HG02642 (cell line): Measurements from ENCODE around the gene SLC26A11.
"Not testable (repeated sequence)": the region's sequence is repeated elsewhere in the genome, so short reads cannot be mapped to it uniquely, and the experiment has no call there.

ENCODE experiments used
- ATAC-seq: cut with Tn5 transposase; IDR thresholded peaks from one replicate; pipeline ENCODE4 v1.9.1; 2021; ENCODE audit warnings: mild to moderate bottlenecking; ENCODE audit not compliant: unreplicated experiment, poor library complexity

SLC26A11 gene

DNA sequence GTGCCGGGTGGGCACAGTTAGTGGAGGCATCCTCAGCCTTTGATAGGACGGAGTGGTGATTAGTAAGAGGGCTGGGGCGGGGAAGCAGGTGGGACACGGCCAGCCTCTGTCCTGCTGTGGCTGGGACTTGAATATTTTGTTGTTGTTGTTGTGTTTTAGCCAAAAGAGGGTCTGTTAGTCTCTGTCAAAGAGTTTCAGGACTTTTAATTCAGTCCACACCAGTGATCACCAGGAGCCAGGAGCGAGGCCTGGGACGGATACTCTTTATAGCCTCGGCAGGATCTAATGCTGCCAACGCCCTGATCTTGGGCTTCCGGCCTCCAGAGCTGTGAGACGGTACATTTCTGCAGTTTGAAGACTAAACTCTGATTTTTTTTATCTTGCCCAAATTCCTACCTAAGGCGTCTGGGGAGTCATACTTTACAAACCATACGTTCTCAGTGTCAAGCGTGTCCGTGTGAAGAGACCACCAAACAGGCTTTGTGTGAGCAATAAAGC, 37.5 kb downstream of the SLC26A11 start:
- ATAC-seq = no peak

GRCh38 chr17:80258296-80258695, 38.1 kb downstream of the SLC26A11 start:
- not testable (repeated sequence) for ATAC-seq

GRCh38 chr17:80259457-80260068, 39.3 kb downstream of the SLC26A11 start:
- ATAC-seq = no peak

- ATAC-seq = peak; percentile 47
Measured at GRCh38 chr17:80260069-80260535, 39.9 kb downstream of the SLC26A11 start.

- peak; percentile 40 for ATAC-seq
Measured at GRCh38 chr17:80260791-80261158, 40.5 kb downstream of the SLC26A11 start, which contains the start of gene RNF213. RNF213 (plus strand) TSS chr17:80260852; CDS start chr17:80263682, 2,830 bp downstream.

GRCh38 chr17:80261159-80261894, 41.1 kb downstream of the SLC26A11 start:
- peak; percentile 7 for ATAC-seq

GRCh38 chr17:80261895-80262279, 41.7 kb downstream of the SLC26A11 start:
- no peak for ATAC-seq

DNA sequence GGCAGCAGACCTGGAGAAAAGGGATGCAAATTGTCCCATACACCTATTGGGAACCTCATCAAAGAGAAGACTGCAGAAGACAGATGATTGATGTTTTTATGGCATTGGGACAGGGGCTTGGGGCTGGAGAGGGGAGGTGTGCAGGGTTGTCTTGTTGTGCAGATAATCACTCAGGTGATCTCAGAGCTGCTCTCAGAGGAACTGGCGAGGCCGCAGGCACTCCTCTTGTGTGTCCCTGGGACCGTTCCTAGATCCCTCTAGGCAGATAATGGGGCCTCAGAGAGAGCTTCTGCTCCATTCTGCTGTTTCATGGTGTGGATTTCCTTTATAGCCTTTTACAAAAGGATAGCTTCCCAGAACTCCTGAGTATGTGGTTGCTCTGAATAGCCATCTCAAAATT, 42.1 kb downstream of the SLC26A11 start:
- ATAC-seq = no peak

- no peak for ATAC-seq
Measured at GRCh38 chr17:80262775-80263244, 42.6 kb downstream of the SLC26A11 start.

DNA sequence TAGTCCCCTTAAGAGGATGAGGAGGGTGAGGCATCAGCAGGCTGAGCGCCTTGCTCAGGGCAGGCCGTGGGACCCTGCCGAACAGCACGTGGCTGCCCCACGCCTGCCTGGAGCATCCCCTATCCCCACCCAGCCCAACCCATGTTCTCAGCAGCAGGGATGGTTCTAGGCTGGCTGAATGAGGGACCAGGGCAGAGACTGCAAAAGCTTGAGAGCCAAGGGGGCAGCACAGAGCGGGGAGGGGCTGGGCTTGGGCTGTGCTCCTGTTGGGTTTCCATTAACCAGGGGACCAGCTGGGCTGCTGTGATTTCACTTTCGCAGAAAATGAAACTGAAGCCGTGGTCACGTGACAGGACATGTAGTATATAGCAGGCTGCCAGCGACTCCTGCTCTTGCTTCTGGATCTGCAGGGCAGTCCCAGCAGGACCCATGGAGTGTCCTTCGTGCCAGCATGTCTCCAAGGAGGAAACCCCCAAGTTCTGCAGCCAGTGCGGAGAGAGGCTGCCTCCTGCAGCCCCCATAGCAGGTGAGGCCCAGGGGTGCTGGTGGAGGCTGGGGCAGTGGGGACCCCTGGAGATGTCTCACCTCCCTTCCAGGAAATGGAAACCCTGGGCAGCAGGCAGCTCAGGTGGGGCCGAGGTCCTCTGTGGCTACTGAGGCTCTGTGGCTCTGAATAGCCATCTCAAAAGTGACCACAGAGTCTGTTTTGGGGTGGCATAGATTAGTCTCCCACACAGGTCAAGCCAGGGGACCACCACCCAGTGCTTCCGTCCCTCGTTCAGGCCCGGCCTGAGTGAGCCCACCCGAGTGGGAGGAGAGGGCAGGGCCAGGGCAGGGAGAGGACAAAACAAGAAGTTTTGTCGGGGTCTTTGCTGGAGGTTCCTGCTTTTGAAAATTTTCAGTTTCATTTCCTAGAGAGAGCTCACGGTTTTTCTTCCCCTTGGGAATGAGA, 43.3 kb downstream of the SLC26A11 start:
- ATAC-seq = peak; percentile 41

GRCh38 chr17:80264205-80265075, 44.2 kb downstream of the SLC26A11 start:
- no peak for ATAC-seq

- no peak for ATAC-seq
Measured at GRCh38 chr17:80265205-80266068, 45.2 kb downstream of the SLC26A11 start.

GRCh38 chr17:80267391-80267790, 47.2 kb downstream of the SLC26A11 start:
- no peak for ATAC-seq

GRCh38 chr17:80268427-80268826, 48.2 kb downstream of the SLC26A11 start:
- no peak for ATAC-seq

DNA sequence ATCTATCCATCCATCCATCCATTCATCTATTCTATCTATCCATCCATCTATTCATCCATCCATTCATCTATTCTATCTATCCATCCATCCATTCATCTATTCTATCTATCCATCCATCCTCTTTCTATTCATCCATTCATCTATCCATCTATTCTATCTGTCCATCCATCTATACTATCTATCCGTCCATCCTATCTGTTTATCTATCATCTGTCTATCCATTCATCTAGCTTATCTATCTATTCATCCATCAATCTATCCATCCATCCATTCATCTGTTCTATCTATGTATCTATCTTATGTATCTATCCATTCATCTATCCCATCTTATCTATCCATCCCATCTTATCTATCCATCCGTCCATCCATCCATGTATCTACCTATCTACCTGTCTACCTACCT, 49.2 kb downstream of the SLC26A11 start:
- no peak for ATAC-seq

DNA sequence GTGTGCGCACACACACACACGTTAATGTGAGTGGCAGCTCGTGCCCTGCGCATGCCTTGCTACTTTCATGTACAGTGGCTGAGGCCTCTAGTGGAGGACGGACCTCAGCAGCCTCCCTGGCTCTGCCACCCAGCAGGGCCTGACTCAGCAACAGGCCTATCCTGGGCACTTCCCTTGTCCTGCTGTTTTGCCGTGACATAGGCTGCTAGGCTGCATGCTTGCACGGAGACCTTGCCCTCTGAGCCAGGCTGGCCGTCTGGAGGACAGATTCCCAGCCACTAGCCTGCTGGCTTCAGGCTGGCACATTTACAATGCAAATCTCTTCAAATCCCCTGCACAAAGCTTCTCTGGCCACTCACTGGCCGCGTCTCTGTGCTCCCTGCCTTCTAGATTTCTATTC, 49.9 kb downstream of the SLC26A11 start:
- ATAC-seq = no peak

DNA sequence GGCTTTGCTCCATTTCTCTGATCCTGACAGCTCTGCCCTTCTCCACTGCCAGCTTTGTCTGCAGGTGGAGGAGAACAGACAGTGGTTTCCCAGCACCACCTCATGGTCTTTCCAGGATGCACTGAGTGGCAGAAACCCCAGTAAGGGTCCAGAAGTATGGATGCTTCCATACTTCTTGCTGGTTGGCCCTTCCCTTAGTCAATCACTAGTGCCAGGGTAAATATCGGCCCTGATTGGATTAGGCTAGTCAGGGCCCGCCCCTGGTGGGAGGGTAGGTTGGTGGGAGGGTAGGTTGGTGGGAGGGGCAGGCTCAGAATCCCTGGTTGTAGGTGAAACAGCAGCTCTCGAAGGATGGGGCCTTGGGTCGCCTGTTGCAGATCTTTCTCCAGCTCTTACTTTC, 50.6 kb downstream of the SLC26A11 start:
- ATAC-seq = no peak

DNA sequence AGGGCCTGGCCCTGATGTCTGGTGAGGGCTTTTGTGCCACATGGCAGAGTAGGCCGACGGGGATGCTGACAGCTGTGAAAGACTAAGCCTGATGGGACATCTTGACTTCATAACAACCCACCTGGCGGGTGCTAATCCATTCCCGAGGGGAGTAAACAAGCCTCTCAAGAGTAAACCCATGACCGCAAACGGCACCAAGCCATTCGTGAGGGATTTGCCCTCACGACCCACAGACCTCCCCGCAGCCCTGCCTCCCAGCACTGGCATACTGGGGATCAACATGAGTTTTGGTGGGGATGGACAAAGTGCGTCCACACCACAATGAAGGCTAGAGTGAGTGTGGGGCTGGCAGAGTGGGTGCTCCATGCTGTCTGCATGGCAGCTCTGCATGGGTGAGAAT, 52.1 kb downstream of the SLC26A11 start:
- ATAC-seq = no peak

GRCh38 chr17:80274331-80274730, 54.1 kb downstream of the SLC26A11 start:
- ATAC-seq = no peak
